K562 (cell line): ENCODE results near the gene CACNA2D2. TPM values are rescaled to one million over a fixed set of nuclear protein-coding genes. Genes with fewer than 3 reads are reported as not detected.

Source experiments
- ATF4 ChIP-seq: fragments of 450-650 bp; formaldehyde crosslinking; IDR thresholded peaks from 2 replicates; pipeline ENCODE4 v1.4.0; 2022; ENCODE audit warnings: mild to moderate bottlenecking, moderate library complexity
- CGGBP1 ChIP-seq: fragments of 250-450 bp; sonication (Bioruptor Pico); IDR thresholded peaks from 2 replicates; pipeline ENCODE4 v1.9.0; 2021; ENCODE audit warnings: mild to moderate bottlenecking
- GABPB1 ChIP-seq: sonication (generic); formaldehyde crosslinking; IDR thresholded peaks from 2 replicates; pipeline ENCODE4 v1.8.0; 2022; ENCODE audit warnings: mild to moderate bottlenecking, missing genetic modification reagents
- HMG20A ChIP-seq: fragments of 450-650 bp; formaldehyde crosslinking; conservative IDR thresholded peaks from 2 replicates; pipeline ENCODE4 v1.4.0; 2020; ENCODE audit warnings: mild to moderate bottlenecking, mixed read lengths
- IFI16 ChIP-seq: fragments of 250-450 bp; sonication (Bioruptor Pico); IDR thresholded peaks from 2 replicates; pipeline ENCODE4 v2.1.2; 2022; ENCODE audit warnings: mild to moderate bottlenecking, inconsistent platforms
- KLF13 ChIP-seq: fragments of 450-650 bp; IDR thresholded peaks from 2 replicates; pipeline ENCODE4 v1.6.1; 2016; ENCODE audit warnings: missing genetic modification characterization, low read depth, mild to moderate bottlenecking, missing compliant biosample characterization, moderate library complexity, borderline replicate concordance
- NR4A1 ChIP-seq, 2 experiments: fragments of 250-450 bp in 1 of 2; fragments of 450-650 bp in 1 of 2; sonication (Bioruptor Pico) in 1 of 2; IDR thresholded peaks; 2 replicates each; pipeline versions ENCODE4 v1.4.0 to v1.6.1; 2016 to 2020; ENCODE audit warnings: mild to moderate bottlenecking in 2 of 2, missing compliant biosample characterization in 1 of 2, missing genetic modification characterization in 1 of 2, moderate library complexity in 1 of 2
- PRPF4 ChIP-seq: fragments of 200-400 bp; formaldehyde crosslinking; IDR thresholded peaks from one replicate; pipeline ENCODE4 v1.6.1; 2017; ENCODE audit warnings: low read length, low read depth, mild to moderate bottlenecking; ENCODE audit not compliant: insufficient read depth, poor library complexity, severe bottlenecking
- RBM14 ChIP-seq: fragments of 200-400 bp; formaldehyde crosslinking; IDR thresholded peaks from 2 replicates; pipeline ENCODE4 v1.6.1; 2018; ENCODE audit warnings: low read depth, mild to moderate bottlenecking, low read length, moderate library complexity, borderline replicate concordance; ENCODE audit not compliant: insufficient read depth
- REST ChIP-seq, 2 experiments: fragments of 450-650 bp; formaldehyde crosslinking in 1 of 2; IDR thresholded peaks; 2 replicates each; pipeline versions ENCODE4 v1.4.0 to v1.6.1; 2014 to 2020; ENCODE audit warnings: mild to moderate bottlenecking in 2 of 2, borderline replicate concordance in 1 of 2, low read depth in 1 of 2
- SMAD2 ChIP-seq: fragments of 150-350 bp; IDR thresholded peaks from 2 replicates; pipeline ENCODE4 v1.6.1; 2014; ENCODE audit warnings: low read depth, mild to moderate bottlenecking, low read length
- SNIP1 ChIP-seq: fragments of 450-650 bp; IDR thresholded peaks from 2 replicates; pipeline ENCODE4 v1.7.1; 2017; ENCODE audit warnings: low read depth, mild to moderate bottlenecking
- ZBTB5 ChIP-seq: fragments of 450-650 bp; IDR thresholded peaks from 2 replicates; pipeline ENCODE4 v1.6.1; 2017; ENCODE audit warnings: antibody characterized with exemption
- ZNF232 ChIP-seq: sonication (generic); formaldehyde crosslinking; IDR thresholded peaks from 2 replicates; pipeline ENCODE4 v1.8.0; 2022; ENCODE audit warnings: mild to moderate bottlenecking, missing genetic modification reagents
- ZNF274 ChIP-seq: IDR thresholded peaks from 2 replicates; pipeline ENCODE4 v1.6.1; 2011; ENCODE audit warnings: low read depth, mild to moderate bottlenecking, low read length, moderate library complexity, borderline replicate concordance
- ZNF778 ChIP-seq: fragments of 450-650 bp; formaldehyde crosslinking; IDR thresholded peaks from 2 replicates; pipeline ENCODE4 v1.4.0; 2020; ENCODE audit warnings: mild to moderate bottlenecking, moderate library complexity
- polyA plus RNA-seq, 8 experiments: library from polyadenylated mRNA; depleted of rRNA in 4 of 8; stranded (reverse) in 5 of 8; unstranded in 3 of 8; fragments of >200 nt; fragmentation: Nextera tagmentation in 2 of 8; fragmentation: Illumina TruSeq in 1 of 8; extraction: Ambion mirVana in 2 of 8; extraction: Trizol in 1 of 8; gene quantifications; 2 replicates each; pipeline versions ENCODE4 v1.2.1 to v1.2.3, GENCODE V29; 2011 to 2014; ENCODE audit warnings: inconsistent platforms in 1 of 8, missing spikeins in 1 of 8
- total RNA-seq, 7 experiments: library from RNA; depleted of rRNA in 6 of 7; stranded (reverse); fragments of >200 nt in 6 of 7; fragmentation: Illumina TruSeq in 2 of 7; extraction: Trizol in 2 of 7; gene quantifications; 2 replicates each; pipeline versions ENCODE4 v1.2.1 to v1.2.3, GENCODE V29; 2011 to 2021; ENCODE audit warnings: low replicate concordance in 1 of 7

The CACNA2D2 gene
- total and polyA plus RNA-seq, 9 of the 15 experiments (the other 6 are each of a cell fraction or from before 2014, with no cell fraction given), result 0.11 to 0.58 (median 0.36) TPM; not detected in 2

GRCh38 chr3:50320853-50321335 is 182.5 kb downstream of the CACNA2D2 start (continued):
- TF ChIP-seq ZBTB5 (no peak), HMG20A (CRISPR knock-in tag) (no peak), PRPF4 (no peak), RBM14 (no peak), ZNF274 (no peak), ATF4 (CRISPR knock-in tag) (no peak), GABPB1 (CRISPR knock-in tag) (no peak), IFI16 (CRISPR knock-in tag) (no peak), ZNF778 (no peak), REST (IDR thresholded peaks at IDR 0.05; ENCODE audit: borderline replicate concordance) (peak; percentile 14; the same call in 1 of the 2 replicates), REST (CRISPR knock-in tag; IDR thresholded peaks at IDR 0.05; ENCODE audit: low read depth) (no peak), CGGBP1 (CRISPR knock-in tag) (no peak), KLF13 (tag) (peak; percentile 86), SNIP1 (no peak), NR4A1 (CRISPR knock-in tag; IDR thresholded peaks at IDR 0.05) (no peak), NR4A1 (tag; IDR thresholded peaks at IDR 0.05) (no peak), SMAD2 (no peak), ZNF232 (CRISPR knock-in tag) (no peak)
